ENCODE measurements around the gene TCF7L1. TPM values are rescaled to one million over a fixed set of nuclear protein-coding genes. Genes with fewer than 3 reads are reported as not detected.

The TCF7L1 gene
- total and polyA plus RNA-seq, 2 of the 13 experiments (the other 11 are each of a cell fraction or from before 2014, with no cell fraction given): 0.04 to 0.15 TPM

GRCh38 chr2:85283641-85284040, 150.4 kb downstream of the TCF7L1 start:
- DNase-seq (ENCODE audit: low spot score) (no peak), ATAC-seq (no peak), FAIRE-seq (no peak)
- Histone ChIP-seq H3K79me2 (ENCODE audit: insufficient read depth, low read length) (no peaks in the 10 kb centered on the region), H3K36me3 (replicated peaks in 1 of 2; ENCODE audit: control insufficient read depth in 1 of 2, insufficient read depth in 2 of 2, low read length in 2 of 2) (no peaks in the 10 kb centered on the region), H3K9me3 (ENCODE audit: low read length) (no peaks in the 10 kb centered on the region), H3K27ac (ENCODE audit: extremely low read length, insufficient read depth, low read length) (no peak overlapping the region), H3K9ac (ENCODE audit: insufficient read depth, low read depth, low read length) (no peak overlapping the region), H3K4me2 (ENCODE audit: low read depth, low read length) (no peak overlapping the region), H3K4me3 (replicated peaks in 1 of 3; ENCODE audit: insufficient read depth in 1 of 3, low read depth in 2 of 3, low read length in 3 of 3) (no peak overlapping the region), H3K4me1 (ENCODE audit: insufficient read depth, low read length) (peaks cover 6% of the 10 kb centered on the region), H2AFZ (ENCODE audit: low read length) (no peak overlapping the region), H3K27me3 (ENCODE audit: control insufficient read depth in 1 of 2, insufficient read depth in 2 of 2, low read length in 2 of 2) (peaks cover 7 to 60% of the 10 kb centered on the region in 2 experiments; a peak in 4 of 5 replicates), H4K20me1 (ENCODE audit: insufficient read depth, low read length) (no peaks in the 10 kb centered on the region)
- no TSS peak for BruUV-seq (replicated peaks)
- 49% methylated on average over 8 of the region's 8 CpGs for WGBS (ENCODE audit: low lambda C conversion rate)
- intact Hi-C loops (cut with micrococcal nuclease; ENCODE audit: unreplicated experiment): no loop called here
- ChIA-PET CTCF (ENCODE audit: low intra/inter-chr PET ratio, low total read pairs) (no interaction called here), POLR2A (no interaction called here)
- in situ Hi-C loops (cut with HindIII; ENCODE audit: extremely low pct_ligation_motif_present, low pct_unique_long_range_greater_than_20kb): no loop called here
- TF ChIP-seq MEIS1 (CRISPR knock-in tag; IDR thresholded peaks at IDR 0.05; ENCODE audit: borderline replicate concordance) (no peak), SNAPC4 (CRISPR knock-in tag; IDR thresholded peaks at IDR 0.05) (no peak), KAT8 (CRISPR knock-in tag; IDR thresholded peaks at IDR 0.05) (no peak), POLR2AphosphoS5 (IDR thresholded peaks at IDR 0.05; ENCODE audit: low read depth, low read length) (no peak), ZNF362 (CRISPR knock-in tag; IDR thresholded peaks at IDR 0.05; ENCODE audit: borderline replicate concordance) (no peak), ZFP41 (CRISPR knock-in tag; IDR thresholded peaks at IDR 0.05; ENCODE audit: borderline replicate concordance) (no peak), SMAD3 (CRISPR knock-in tag; IDR thresholded peaks at IDR 0.05) (no peak), ZNF629 (CRISPR knock-in tag; conservative IDR thresholded peaks at IDR 0.05) (no peak), ZBTB46 (CRISPR knock-in tag; IDR thresholded peaks at IDR 0.05; ENCODE audit: borderline replicate concordance) (no peak), KAT2B (IDR thresholded peaks at IDR 0.05; ENCODE audit: borderline replicate concordance, low read depth, low read length) (no peak), ETV6 (CRISPR knock-in tag; conservative IDR thresholded peaks at IDR 0.05) (no peak), ZNF710 (CRISPR knock-in tag; IDR thresholded peaks at IDR 0.05; ENCODE audit: borderline replicate concordance) (no peak), FOXP4 (CRISPR knock-in tag; IDR thresholded peaks at IDR 0.05) (no peak)

Measured in HepG2 (cell line).